Glomerular endothelial cell (primary cell): ENCODE results near the gene GPR162. TPM values are rescaled to one million over a fixed set of nuclear protein-coding genes. Genes with fewer than 3 reads are reported as not detected.

ENCODE experiments used
- DNase-seq: peaks from one replicate; pipeline ENCODE4 v3.0.0-alpha.2; 2011; ENCODE audit warnings: low read depth, low spot score; ENCODE audit errors: extremely low read depth
- total RNA-seq: library from RNA; depleted of rRNA; stranded (reverse); fragments of >200 nt; gene quantifications from 2 replicates; pipeline ENCODE4 v1.2.3, GENCODE V29; 2015

GPR162 gene, protein sequence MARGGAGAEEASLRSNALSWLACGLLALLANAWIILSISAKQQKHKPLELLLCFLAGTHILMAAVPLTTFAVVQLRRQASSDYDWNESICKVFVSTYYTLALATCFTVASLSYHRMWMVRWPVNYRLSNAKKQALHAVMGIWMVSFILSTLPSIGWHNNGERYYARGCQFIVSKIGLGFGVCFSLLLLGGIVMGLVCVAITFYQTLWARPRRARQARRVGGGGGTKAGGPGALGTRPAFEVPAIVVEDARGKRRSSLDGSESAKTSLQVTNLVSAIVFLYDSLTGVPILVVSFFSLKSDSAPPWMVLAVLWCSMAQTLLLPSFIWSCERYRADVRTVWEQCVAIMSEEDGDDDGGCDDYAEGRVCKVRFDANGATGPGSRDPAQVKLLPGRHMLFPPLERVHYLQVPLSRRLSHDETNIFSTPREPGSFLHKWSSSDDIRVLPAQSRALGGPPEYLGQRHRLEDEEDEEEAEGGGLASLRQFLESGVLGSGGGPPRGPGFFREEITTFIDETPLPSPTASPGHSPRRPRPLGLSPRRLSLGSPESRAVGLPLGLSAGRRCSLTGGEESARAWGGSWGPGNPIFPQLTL
- 2.0 and 3.7 TPM in 2 replicates for total RNA-seq

DNA sequence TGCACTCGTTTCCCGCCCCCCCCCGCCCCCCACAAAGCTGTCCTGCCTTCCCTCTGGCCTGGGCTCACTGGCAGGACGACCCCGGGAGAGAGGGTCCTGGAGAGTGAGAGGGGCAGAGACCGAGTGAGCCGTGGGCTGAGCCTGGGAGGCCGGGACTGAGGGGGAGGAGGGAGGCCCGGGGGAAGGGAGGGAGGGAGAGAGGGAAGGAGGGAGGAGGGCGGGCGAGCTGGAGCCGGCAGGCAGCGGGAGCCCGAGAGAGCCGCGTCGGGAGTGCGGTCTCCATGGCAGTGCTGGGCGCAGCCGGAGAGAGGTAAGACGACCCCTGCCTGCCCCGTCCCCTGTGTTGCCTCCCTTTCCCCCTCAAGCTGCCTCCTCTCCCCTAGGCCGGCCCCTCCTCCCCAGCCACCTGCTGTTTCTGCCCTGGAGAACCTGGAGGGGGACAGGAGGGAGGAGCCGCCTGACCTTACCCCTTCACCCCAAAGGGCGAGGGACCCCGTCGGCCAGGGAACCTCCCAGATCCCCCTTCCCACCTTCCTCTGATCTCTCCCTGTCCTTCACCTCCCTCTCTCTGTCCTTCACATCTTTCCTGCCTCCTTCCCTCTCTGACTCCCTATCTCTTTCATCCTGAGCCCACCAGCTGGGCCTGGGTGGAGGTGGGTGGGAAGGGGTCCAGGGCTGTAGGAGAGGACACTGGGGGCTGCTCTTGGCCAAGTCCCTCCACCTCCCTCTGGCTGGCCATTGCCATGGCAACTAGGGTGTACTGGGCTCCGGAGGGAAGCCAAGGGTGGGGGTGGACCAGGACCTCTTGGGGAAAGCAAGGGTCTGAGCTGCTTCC lies at the start of gene GPR162:
GPR162 (plus strand) TSS at position 231 of the 835 bp plus-strand sequence. CDS start 2,078 bp downstream, outside the sequence.
- DNase-seq, result no peak

- no peak for DNase-seq
These were observed 49.3 kb upstream of the GPR162 start, which contains the start of gene LAG3 for GRCh38 chr12:6772331-6772695. LAG3 (plus strand) TSS chr12:6772520; CDS start chr12:6772853, 333 bp downstream.

- no peak for DNase-seq
These were observed 48.7 kb upstream of the GPR162 start for GRCh38 chr12:6772726-6773589.

DNA sequence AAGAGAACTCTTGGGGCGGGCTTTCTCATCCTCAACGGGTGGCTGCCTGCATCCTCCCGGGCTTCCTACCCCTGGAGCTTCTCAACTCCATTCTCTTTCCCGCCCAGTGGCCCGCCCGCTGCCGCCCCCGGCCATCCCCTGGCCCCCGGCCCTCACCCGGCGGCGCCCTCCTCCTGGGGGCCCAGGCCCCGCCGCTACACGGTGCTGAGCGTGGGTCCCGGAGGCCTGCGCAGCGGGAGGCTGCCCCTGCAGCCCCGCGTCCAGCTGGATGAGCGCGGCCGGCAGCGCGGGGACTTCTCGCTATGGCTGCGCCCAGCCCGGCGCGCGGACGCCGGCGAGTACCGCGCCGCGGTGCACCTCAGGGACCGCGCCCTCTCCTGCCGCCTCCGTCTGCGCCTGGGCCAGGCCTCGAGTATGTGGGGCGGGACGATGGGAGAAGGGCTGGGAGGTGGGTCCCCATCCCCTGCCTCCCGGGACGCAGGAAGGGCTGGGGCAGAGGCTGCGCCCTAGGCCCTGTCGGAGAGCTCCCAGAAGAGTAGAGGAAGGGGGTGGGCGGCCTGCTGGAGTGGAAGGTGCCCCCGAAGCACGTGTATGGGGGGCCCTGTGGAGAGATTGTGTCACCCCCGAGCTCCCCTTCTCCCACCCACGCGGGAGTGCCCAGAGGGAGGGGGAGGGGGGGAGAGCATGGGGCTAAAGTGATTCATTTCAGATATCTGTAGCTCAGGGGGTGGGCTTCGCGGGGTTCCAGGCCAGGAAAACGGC lies 47.9 kb upstream of the GPR162 start:
- no peak for DNase-seq

GRCh38 chr12:6774499-6775062 lies 47.0 kb upstream of the GPR162 start:
- no peak for DNase-seq

DNA sequence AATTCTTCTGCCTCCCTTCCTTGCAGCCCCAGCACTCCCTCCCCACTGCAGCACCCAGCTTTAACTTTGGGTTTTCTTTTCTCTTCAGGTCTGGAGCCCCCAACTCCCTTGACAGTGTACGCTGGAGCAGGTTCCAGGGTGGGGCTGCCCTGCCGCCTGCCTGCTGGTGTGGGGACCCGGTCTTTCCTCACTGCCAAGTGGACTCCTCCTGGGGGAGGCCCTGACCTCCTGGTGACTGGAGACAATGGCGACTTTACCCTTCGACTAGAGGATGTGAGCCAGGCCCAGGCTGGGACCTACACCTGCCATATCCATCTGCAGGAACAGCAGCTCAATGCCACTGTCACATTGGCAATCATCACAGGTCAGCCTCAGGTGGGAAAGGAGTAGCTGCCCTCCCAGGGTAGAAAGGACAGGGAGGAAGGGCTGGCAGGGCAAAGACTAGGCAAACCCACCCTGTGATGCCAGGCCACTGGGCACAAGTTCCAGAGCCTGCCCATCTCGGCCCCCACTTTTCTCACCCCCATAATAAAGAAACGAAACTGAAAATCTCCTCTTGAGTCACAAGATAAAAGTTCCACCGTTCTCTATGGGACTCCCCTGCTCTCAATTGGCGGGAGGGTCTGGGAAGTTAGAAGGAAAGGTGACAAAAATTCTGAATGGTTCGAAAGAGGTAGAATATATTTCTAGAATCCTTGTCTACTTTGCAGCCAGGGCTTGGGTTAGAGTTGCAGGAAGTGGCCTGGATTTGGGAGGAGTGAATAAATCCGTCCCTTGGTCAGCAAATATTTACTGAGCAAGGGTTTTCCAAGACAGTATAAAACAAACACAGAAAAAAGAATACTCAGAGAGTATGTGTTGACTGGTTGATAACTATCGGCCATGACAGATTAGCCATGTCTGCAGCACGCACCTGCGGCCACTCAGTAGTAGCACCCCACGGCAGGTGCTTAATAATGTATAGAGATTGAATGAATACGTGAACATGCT lies 46.1 kb upstream of the GPR162 start:
- no peak for DNase-seq

DNA sequence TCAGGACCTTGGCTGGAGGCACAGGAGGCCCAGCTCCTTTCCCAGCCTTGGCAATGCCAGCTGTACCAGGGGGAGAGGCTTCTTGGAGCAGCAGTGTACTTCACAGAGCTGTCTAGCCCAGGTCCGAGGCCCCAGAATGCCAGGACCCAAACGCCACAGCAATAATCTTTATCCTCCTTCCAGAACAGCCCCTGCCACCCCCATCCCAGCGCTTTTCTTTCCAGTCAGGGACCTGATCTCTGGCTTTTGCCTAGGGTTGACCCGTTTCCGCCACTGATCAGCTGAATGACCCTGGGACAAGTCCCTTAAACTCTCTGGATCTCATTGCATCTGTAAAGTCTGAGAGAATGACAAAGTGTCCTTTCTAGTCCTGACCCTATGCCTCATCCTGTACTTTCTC lies 44.2 kb upstream of the GPR162 start:
- DNase-seq, result no peak

DNA sequence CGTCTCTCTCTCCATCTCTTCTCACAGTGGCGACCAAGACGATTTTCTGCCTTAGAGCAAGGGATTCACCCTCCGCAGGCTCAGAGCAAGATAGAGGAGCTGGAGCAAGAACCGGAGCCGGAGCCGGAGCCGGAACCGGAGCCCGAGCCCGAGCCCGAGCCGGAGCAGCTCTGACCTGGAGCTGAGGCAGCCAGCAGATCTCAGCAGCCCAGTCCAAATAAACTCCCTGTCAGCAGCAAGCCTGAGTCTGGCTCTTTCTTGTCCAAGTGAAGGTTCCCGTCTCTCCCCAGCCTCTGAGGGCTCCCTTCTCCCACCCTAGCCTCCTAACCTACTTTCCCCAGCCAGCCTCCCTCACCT lies 43.4 kb upstream of the GPR162 start:
- no peak for DNase-seq

DNA sequence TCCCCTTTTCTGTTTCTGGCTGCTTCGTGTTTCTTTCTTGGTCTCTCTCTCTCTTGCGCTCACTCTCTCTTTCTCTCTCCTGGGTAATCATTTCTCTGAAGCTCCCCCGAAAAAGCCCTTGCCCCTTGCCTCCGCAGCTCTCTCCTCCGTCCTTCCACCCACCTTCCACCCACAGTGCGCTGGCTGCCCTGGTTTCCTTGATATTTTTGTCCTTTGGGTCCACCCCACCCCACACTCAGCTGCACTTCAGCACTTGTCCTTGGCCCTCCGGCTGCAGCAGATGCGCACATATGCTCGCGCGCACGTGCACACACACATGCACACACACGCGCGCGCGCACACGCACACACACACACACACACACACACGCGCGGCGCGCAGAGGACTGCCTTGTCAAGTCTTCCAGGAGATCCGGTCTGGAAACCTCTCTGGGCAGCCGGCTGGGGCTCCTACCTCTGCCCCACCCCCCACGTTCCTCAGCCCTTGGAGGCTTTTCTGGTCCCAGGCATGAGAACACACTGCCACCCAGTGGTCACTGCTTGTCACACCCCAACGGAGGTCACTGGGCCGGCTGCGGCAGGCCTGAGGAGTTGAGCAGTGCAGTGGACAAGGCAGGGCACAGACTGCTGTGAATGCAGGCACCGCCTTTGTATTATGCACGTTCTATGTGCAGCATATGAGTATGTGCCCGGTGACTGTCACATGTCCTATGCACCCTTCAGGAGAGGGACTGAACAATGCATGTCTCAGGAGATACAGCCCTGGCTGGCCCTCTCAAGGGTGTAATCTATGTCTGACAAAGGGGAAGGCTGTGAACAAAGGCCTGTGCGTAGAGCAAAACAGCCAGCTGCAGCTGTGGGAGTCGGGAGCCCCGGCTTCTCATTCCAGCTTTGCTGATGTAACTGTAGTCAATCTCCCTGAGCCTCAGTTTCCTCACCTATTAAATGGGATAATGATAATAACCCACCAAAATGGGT lies 42.8 kb upstream of the GPR162 start:
- peak; percentile 68 for DNase-seq

DNA sequence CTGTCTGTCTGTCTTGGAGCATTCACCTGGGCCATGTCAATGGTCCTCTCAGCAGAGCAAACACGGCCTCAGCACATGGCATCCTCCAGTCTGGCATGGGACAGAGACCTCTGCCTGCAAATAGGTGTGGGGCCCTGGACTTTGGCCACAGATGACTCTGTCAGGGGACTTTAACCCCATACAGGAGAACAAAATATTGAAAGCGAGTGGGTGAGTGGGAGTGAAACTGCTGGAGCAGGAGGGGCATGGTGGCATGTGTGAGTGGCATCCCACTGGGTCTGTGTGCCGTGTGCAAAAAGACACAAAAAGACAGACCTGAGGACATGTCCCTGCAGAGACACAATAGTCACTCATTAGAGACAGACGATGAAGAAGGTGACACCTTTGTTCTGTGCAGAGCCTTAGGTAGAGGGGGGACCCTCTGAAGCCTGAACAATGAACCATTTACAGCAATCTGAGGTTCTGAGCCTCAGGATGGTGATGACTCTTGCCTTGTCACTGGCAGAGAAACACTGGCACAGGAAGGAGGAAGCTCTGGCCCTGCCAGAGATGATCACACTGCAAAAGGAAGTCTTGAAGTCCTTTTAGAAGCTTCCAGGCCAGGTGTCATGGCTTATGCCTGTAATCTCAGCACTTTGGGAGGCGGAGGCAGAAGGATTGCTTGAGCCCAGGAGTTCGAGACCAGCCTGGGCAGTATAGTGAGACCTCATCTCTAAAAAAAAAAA lies 41.8 kb upstream of the GPR162 start:
- DNase-seq, result no peak

DNA sequence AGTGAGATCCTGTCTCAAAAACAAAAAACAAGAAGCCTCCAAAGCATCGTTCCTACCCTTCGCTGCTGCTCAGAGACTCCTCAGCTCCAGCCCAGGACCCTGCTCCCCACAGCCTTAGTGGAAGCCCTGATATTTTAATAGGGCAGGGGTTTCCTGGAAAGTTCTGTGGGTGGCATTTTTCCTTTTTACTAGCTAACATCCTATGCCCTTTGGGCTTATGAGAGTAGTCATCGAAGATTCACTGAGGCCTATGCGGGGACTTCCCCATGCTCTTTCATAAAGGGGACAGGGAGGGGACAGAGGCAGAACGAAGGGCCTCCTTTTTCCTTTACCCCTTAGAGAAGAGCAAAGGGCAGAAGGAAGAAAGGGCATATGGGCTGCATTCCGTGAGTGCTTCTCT lies 41.0 kb upstream of the GPR162 start:
- DNase-seq, result no peak

- no peak for DNase-seq
These were observed 39.5 kb upstream of the GPR162 start for GRCh38 chr12:6782119-6782518.

DNA sequence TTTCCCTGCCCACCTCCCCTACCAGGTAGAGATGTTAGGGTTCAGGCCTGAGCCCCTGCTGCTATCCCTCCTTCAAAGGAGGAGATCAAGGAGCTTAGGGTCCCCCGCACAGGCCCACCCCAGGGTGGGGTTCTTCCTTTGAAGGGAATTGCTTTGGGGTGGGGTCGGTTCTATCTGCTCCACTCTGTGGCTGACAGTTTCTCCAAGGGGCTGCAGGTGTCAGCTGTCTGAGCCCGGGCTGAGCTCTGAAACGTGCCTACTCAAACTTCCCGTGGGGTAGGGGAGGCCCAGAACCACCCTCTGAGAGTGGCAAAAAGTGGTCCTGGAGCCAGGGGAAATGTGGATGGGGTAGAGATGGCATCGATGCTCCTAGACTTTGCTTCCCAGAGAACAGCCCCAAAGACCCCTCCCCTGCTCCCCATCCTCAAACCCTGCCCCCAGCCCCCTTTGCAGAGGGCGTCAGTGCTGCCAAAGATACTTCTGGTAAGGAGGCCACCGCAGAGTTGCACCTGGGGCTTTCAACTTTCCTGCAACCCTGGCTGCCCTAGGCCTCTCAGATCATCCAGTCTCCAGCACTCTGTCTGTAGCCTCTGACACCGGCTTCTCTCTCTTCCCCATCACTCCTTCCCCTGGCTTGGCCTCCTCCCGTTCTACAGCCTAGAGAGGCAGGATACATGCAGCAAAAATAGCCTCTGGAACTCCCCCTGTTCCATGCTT lies 38.6 kb upstream of the GPR162 start:
- no peak for DNase-seq

GRCh38 chr12:6783828-6784227 lies 37.8 kb upstream of the GPR162 start:
- DNase-seq, result no peak

- no peak for DNase-seq
These were observed 37.3 kb upstream of the GPR162 start for GRCh38 chr12:6784296-6784695.

- no peak for DNase-seq
These were observed 36.9 kb upstream of the GPR162 start for GRCh38 chr12:6784761-6785160.
